ENCODE data around the gene BRD7.

- TF ChIP-seq, protein P1, sequence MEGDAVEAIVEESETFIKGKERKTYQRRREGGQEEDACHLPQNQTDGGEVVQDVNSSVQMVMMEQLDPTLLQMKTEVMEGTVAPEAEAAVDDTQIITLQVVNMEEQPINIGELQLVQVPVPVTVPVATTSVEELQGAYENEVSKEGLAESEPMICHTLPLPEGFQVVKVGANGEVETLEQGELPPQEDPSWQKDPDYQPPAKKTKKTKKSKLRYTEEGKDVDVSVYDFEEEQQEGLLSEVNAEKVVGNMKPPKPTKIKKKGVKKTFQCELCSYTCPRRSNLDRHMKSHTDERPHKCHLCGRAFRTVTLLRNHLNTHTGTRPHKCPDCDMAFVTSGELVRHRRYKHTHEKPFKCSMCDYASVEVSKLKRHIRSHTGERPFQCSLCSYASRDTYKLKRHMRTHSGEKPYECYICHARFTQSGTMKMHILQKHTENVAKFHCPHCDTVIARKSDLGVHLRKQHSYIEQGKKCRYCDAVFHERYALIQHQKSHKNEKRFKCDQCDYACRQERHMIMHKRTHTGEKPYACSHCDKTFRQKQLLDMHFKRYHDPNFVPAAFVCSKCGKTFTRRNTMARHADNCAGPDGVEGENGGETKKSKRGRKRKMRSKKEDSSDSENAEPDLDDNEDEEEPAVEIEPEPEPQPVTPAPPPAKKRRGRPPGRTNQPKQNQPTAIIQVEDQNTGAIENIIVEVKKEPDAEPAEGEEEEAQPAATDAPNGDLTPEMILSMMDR (IDR thresholded peaks at IDR 0.05) = no peak
- TF ChIP-seq EZH2 (IDR thresholded peaks at IDR 0.05; ENCODE audit: borderline replicate concordance, insufficient read depth, low read depth, low read length, poor library complexity, severe bottlenecking) = no peak
These were observed 73.2 kb downstream of the BRD7 start for GRCh38 chr16:50295541-50296132.
